ENCODE results near the gene KRT74.

Gene KRT74

GRCh38 chr12:52528641-52529143 is 45.0 kb downstream of the KRT74 start:
- no peak overlapping the region for H3K4me3 ChIP-seq
- H3K9ac ChIP-seq (ENCODE audit: insufficient read length) = no peak overlapping the region
- H3K36me3 ChIP-seq (ENCODE audit: insufficient read depth, low read length) = no peaks in the 10 kb centered on the region
- no peak for DNase-seq (ENCODE audit: low read depth, low spot score)
- H3K27ac ChIP-seq = no peak overlapping the region
- no peaks in the 10 kb centered on the region for H3K9me3 ChIP-seq (ENCODE audit: low read depth, low read length)
- TF ChIP-seq EZH2 (IDR thresholded peaks at IDR 0.05) (no peak), FOXP2 (optimal IDR thresholded peaks at IDR 0.05; ENCODE audit: control extremely low read depth, extremely low read length, insufficient read depth) (no peak), POLR2AphosphoS5 (IDR thresholded peaks at IDR 0.05; ENCODE audit: borderline replicate concordance, low read depth, low read length) (no peak)

- no peak overlapping the region for H3K4me3 ChIP-seq
- DNase-seq (ENCODE audit: low read depth, low spot score) = no peak
- no peak overlapping the region for H3K27ac ChIP-seq
- H3K9ac ChIP-seq (ENCODE audit: insufficient read length) = no peak overlapping the region
- H3K36me3 ChIP-seq (ENCODE audit: insufficient read depth, low read length) = no peaks in the 10 kb centered on the region
- no peaks in the 10 kb centered on the region for H3K9me3 ChIP-seq (ENCODE audit: low read depth, low read length)
- TF ChIP-seq FOXP2 (optimal IDR thresholded peaks at IDR 0.05; ENCODE audit: control extremely low read depth, extremely low read length, insufficient read depth) = no peak
Observed at GRCh38 chr12:52527121-52527800, 46.4 kb downstream of the KRT74 start.

DNA sequence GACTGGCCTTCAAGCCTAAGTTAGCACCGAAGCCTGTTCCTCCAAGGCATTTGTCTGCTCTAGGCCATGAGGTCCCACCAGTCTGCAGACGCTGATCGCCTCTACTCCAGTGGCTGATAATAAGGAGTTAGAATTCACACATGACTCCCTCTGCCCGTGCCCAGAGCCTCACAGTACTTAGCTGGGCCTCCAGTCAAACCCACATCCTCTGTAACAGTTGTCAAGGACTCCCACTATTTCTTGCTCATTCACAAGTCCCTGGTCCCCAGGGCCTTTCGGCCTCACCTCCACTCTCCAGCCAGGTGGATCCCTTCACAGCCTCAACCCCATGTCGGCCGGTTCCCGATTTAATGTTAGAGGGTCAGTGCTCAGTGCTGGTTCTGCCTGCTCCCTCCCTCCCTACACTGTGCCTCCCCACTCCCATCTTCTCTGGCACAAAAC is 47.1 kb downstream of the KRT74 start:
- TF ChIP-seq FOXP2 (optimal IDR thresholded peaks at IDR 0.05; ENCODE audit: control extremely low read depth, extremely low read length, insufficient read depth) (no peak), EZH2 (IDR thresholded peaks at IDR 0.05) (no peak), POLR2AphosphoS5 (IDR thresholded peaks at IDR 0.05; ENCODE audit: borderline replicate concordance, low read depth, low read length) (no peak)
- no peaks in the 10 kb centered on the region for H3K9me3 ChIP-seq (ENCODE audit: low read depth, low read length)
- no peak overlapping the region for H3K4me3 ChIP-seq
- no peak overlapping the region for H3K27ac ChIP-seq
- no peaks in the 10 kb centered on the region for H3K36me3 ChIP-seq (ENCODE audit: insufficient read depth, low read length)
- H3K9ac ChIP-seq (ENCODE audit: insufficient read length) = no peak overlapping the region
- no peak for DNase-seq (ENCODE audit: low read depth, low spot score)

GRCh38 chr12:52525661-52526499 is 47.8 kb downstream of the KRT74 start:
- no peak overlapping the region for H3K4me3 ChIP-seq
- H3K9ac ChIP-seq (ENCODE audit: insufficient read length) = no peak overlapping the region
- H3K9me3 ChIP-seq (ENCODE audit: low read depth, low read length) = no peaks in the 10 kb centered on the region
- no peaks in the 10 kb centered on the region for H3K36me3 ChIP-seq (ENCODE audit: insufficient read depth, low read length)
- TF ChIP-seq POLR2AphosphoS5 (IDR thresholded peaks at IDR 0.05; ENCODE audit: borderline replicate concordance, low read depth, low read length) (no peak), FOXP2 (optimal IDR thresholded peaks at IDR 0.05; ENCODE audit: control extremely low read depth, extremely low read length, insufficient read depth) (no peak), EZH2 (IDR thresholded peaks at IDR 0.05) (no peak)
- DNase-seq (ENCODE audit: low read depth, low spot score) = no peak
- no peak overlapping the region for H3K27ac ChIP-seq

- TF ChIP-seq POLR2AphosphoS5 (IDR thresholded peaks at IDR 0.05; ENCODE audit: borderline replicate concordance, low read depth, low read length) (no peak), FOXP2 (optimal IDR thresholded peaks at IDR 0.05; ENCODE audit: control extremely low read depth, extremely low read length, insufficient read depth) (no peak), EZH2 (IDR thresholded peaks at IDR 0.05) (no peak)
- no peak overlapping the region for H3K4me3 ChIP-seq
- no peaks in the 10 kb centered on the region for H3K9me3 ChIP-seq (ENCODE audit: low read depth, low read length)
- no peak overlapping the region for H3K9ac ChIP-seq (ENCODE audit: insufficient read length)
- H3K27ac ChIP-seq = no peak overlapping the region
- no peaks in the 10 kb centered on the region for H3K36me3 ChIP-seq (ENCODE audit: insufficient read depth, low read length)
- DNase-seq (ENCODE audit: low read depth, low spot score) = no peak
Observed at GRCh38 chr12:52524898-52525591, 48.6 kb downstream of the KRT74 start.

DNA sequence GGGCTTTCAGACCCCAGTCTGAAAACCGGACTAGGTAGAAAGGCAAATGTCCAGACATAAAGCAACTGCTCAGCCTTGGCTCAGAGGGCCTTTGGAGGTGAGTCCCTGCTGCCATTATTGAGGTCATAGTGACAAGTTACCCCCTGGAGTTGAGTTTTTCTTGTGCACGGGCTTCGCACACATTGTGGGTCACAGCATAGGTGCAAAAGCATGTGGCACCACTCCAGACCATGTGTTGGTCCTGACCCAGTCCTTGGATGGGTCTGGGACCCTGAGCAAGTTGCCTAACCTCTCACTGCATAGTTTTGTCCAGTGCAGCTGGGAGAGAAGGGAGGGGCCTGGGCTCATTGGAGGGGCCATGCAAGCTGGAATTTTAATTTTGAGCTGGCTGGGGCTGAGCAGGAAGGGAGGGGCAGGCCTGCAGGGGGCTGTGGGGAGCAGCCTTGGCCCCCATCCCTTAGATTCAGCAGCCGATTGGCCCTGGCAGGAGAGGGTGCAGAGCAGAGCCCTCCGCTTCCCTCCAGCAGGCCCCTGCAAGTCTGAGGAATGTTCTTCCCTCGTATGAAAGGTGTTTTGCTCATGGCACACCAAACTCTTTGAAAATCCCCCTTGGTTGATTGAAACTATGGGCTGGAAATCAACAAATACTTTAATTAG is 49.3 kb downstream of the KRT74 start:
- Histone ChIP-seq H3K9ac (ENCODE audit: insufficient read length) (no peak overlapping the region), H3K27ac (no peak overlapping the region), H3K4me3 (no peak overlapping the region), H3K36me3 (ENCODE audit: insufficient read depth, low read length) (no peaks in the 10 kb centered on the region), H3K9me3 (ENCODE audit: low read depth, low read length) (no peaks in the 10 kb centered on the region)
- DNase-seq (ENCODE audit: low read depth, low spot score) = no peak
- TF ChIP-seq POLR2AphosphoS5 (IDR thresholded peaks at IDR 0.05; ENCODE audit: borderline replicate concordance, low read depth, low read length) (no peak), EZH2 (IDR thresholded peaks at IDR 0.05) (no peak), FOXP2 (optimal IDR thresholded peaks at IDR 0.05; ENCODE audit: control extremely low read depth, extremely low read length, insufficient read depth) (no peak)

DNA sequence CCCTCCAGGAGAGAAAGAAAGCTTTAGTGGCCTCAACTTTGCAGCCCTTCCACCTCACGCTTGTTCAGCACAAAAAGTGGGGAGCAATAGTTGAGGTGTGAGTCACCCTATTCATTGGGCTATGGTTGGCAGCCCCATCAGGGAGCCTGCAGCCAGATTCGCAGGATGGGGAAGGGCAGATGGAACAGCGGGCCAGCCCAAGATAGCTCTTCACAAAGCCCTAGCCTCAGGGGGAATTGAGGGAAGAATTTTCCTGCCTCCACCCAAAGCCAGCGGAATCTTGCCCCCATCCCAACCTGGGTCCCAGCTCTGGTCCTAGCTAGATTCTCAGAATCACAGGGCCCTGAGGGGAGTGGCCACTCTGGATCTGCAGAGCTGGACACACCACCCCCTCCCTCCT is 49.8 kb downstream of the KRT74 start:
- no peak for DNase-seq (ENCODE audit: low read depth, low spot score)
- no peak overlapping the region for H3K4me3 ChIP-seq
- no peak overlapping the region for H3K9ac ChIP-seq (ENCODE audit: insufficient read length)

More for the DNA sequence above, 49.8 kb downstream of the KRT74 start:
- H3K9me3 ChIP-seq (ENCODE audit: low read depth, low read length) = no peaks in the 10 kb centered on the region
- TF ChIP-seq POLR2AphosphoS5 (IDR thresholded peaks at IDR 0.05; ENCODE audit: borderline replicate concordance, low read depth, low read length) = no peak
- TF ChIP-seq EZH2 (IDR thresholded peaks at IDR 0.05) = no peak
- no peak for TF ChIP-seq FOXP2 (optimal IDR thresholded peaks at IDR 0.05; ENCODE audit: control extremely low read depth, extremely low read length, insufficient read depth)
- H3K27ac ChIP-seq = no peak overlapping the region
- no peaks in the 10 kb centered on the region for H3K36me3 ChIP-seq (ENCODE audit: insufficient read depth, low read length)

All from SK-N-MC (cell line).